GM12872 (cell line): Measurements from ENCODE around the gene CA10.

Experiments
- CTCF ChIP-seq: IDR thresholded peaks from 3 replicates; pipeline ENCODE4 v1.5.1; 2011; ENCODE audit warnings: low read depth, mild to moderate bottlenecking, low read length, moderate library complexity; ENCODE audit not compliant: insufficient read depth

The CA10 gene

GRCh38 chr17:52096056-52096455, 62.5 kb downstream of the CA10 start:
- TF ChIP-seq CTCF = no peak

- TF ChIP-seq CTCF = no peak
Observed at GRCh38 chr17:52084176-52084575, 74.3 kb downstream of the CA10 start.

DNA sequence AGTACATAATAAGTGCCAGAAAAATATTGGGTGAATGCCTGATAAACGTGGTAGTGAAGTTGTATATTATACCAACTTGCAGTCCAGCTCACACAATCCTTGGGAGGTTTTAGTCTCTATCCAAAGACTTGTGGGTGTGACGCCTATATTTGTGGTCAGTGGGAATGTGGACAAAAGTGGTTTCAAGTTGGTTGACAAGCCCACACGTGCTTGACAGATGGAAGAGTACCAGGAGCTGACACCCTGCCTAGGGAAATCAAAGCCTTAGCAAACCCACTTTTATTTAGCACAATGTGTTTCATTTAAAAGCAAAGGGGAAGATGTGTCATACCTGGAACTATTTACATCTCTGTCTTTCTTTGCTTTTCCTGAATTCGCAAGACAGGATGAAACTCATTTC, 79.0 kb downstream of the CA10 start:
- TF ChIP-seq CTCF = no peak

DNA sequence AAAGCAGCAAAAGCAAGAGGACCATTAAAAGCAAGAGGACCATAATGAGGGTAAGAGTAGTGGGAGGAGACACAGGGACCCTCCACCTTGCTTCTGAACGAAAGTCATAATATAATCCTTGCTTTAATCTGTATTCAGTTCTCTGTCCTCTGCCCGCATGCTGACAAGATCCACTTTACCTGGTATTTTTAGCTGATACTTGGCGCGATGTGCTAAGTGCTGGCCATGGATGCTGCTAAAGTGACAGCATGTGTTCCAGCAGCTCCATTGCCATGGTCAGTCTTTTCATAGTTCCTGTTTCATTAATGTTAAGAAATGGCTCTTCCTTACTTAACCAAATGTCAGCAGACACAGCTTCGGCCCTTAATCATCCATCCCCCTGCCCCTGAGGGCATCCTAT, 86.8 kb downstream of the CA10 start:
- no peak for TF ChIP-seq CTCF

DNA sequence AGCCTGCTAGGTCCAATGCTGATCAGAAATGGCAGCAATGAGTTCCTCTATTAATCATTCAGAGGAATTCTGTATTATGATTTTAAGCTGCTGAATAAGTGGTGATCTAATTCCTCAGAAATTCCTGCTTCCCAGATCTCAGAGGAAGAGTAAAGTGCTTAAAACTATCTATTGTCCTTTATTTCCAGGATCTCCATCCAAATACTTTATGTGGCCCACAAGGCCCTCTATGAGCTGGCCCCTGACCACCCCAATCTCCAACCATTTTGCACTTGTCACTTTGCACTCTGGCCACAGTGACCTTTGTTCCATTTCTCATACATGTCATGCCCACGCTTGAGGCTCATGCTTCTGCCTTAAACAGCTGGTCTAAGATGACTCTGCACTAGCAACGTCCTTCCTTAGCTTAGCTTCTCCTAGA, 93.7 kb downstream of the CA10 start:
- no peak for TF ChIP-seq CTCF

GRCh38 chr17:52049496-52049895, 109.0 kb downstream of the CA10 start:
- no peak for TF ChIP-seq CTCF

GRCh38 chr17:52049051-52049450, 109.5 kb downstream of the CA10 start:
- TF ChIP-seq CTCF = no peak
